Omental fat pad (tissue), 4 donors: Measurements from ENCODE around the gene VPS72. TPM values are rescaled to one million over a fixed set of nuclear protein-coding genes. Genes with fewer than 3 reads are reported as not detected.

ENCODE experiments used
- ATAC-seq: fragments of 150-250 bp; one replicate; pipeline ENCODE4 v1.9.1; 2016; ENCODE audit warnings: mild to moderate bottlenecking, moderate library complexity; ENCODE audit not compliant: low FRiP score
- DNase-seq: peaks from one replicate; pipeline ENCODE4 v3.0.0-alpha.2; 2019; ENCODE audit warnings: low spot score
- CTCF ChIP-seq, 3 donors: fragments of 450-650 bp; IDR thresholded peaks; one replicate each; pipeline ENCODE4 v1.5.1; 2016 to 2017; ENCODE audit warnings: antibody characterized with exemption in 3 of 3, mild to moderate bottlenecking in 3 of 3, moderate library complexity in 2 of 3
- total RNA-seq, 4 donors: library from RNA; depleted of rRNA; stranded (reverse); fragments of >200 nt; gene quantifications; one replicate each; pipeline ENCODE4 v1.1.0, GENCODE V29; 2016

The VPS72 gene
- total RNA-seq, 4 donors from 2014 or later: 24.0 to 26.1 (median 24.6) TPM

GRCh38 chr1:151145304-151146071 lies 44.5 kb downstream of the VPS72 start:
- DNase-seq (no peak), ATAC-seq (peak; percentile 1)
- TF ChIP-seq CTCF (IDR thresholded peaks at IDR 0.05): peak in 1 of 3 donors; percentile 3

- ATAC-seq (no peak), DNase-seq (no peak)
- no peak for TF ChIP-seq CTCF (IDR thresholded peaks at IDR 0.05)
These were observed 45.3 kb downstream of the VPS72 start for GRCh38 chr1:151144474-151145303.

- ATAC-seq (no peak), DNase-seq (no peak)
- no peak for TF ChIP-seq CTCF (IDR thresholded peaks at IDR 0.05)
These were observed 46.0 kb downstream of the VPS72 start for GRCh38 chr1:151143986-151144385.

- ATAC-seq (no peak), DNase-seq (no peak)
- no peak for TF ChIP-seq CTCF (IDR thresholded peaks at IDR 0.05)
These were observed 47.0 kb downstream of the VPS72 start for GRCh38 chr1:151143057-151143435.

GRCh38 chr1:151142411-151143056 lies 47.5 kb downstream of the VPS72 start:
- no peak for DNase-seq
- no peak for TF ChIP-seq CTCF (IDR thresholded peaks at IDR 0.05)
- no peak for ATAC-seq

- DNase-seq (no peak), ATAC-seq (no peak)
- TF ChIP-seq CTCF (IDR thresholded peaks at IDR 0.05): no peak
These were observed 52.2 kb downstream of the VPS72 start for GRCh38 chr1:151137789-151138188.
